Measurements from ENCODE around the gene ZNF283.
"Not testable (repeated sequence)": the region's sequence is repeated elsewhere in the genome, so short reads cannot be mapped to it uniquely, and the experiment has no call there.

ZNF283 gene

GRCh38 chr19:43847246-43847645 is 20.1 kb downstream of the ZNF283 start:
- TF ChIP-seq CTCF (IDR thresholded peaks at IDR 0.05; ENCODE audit: extremely low read depth, insufficient read depth, missing control alignments), result no peak
- in situ Hi-C loops (cut with MboI; ENCODE audit: low pct_unique_long_range_greater_than_20kb, low sequenced_read_pairs, unreplicated experiment), result loop anchor here (25.0 kb wide), 1 partner anchor 640 kb away; no protein-coding TSS in a partner anchor
- no peak for DNase-seq (ENCODE audit: low spot score)

DNA sequence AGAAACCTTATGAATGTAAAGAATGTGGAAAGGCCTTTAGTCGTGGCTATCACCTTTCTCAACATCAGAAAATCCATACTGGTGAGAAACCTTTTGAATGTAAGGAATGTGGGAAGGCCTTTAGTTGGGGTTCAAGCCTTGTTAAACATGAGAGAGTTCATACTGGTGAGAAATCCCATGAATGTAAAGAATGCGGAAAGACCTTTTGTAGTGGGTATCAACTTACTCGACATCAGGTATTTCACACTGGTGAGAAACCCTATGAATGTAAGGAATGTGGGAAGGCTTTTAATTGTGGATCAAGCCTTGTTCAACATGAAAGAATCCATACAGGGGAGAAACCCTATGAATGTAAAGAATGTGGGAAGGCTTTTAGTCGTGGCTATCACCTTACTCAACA is 20.8 kb downstream of the ZNF283 start:
- no peak for TF ChIP-seq CTCF (IDR thresholded peaks at IDR 0.05; ENCODE audit: extremely low read depth, insufficient read depth, missing control alignments)
- no peak for DNase-seq (ENCODE audit: low spot score)
- in situ Hi-C loops (cut with MboI; ENCODE audit: low pct_unique_long_range_greater_than_20kb, low sequenced_read_pairs, unreplicated experiment), result loop anchor here (25.0 kb wide), 1 partner anchor 639 kb away; no protein-coding TSS in a partner anchor

DNA sequence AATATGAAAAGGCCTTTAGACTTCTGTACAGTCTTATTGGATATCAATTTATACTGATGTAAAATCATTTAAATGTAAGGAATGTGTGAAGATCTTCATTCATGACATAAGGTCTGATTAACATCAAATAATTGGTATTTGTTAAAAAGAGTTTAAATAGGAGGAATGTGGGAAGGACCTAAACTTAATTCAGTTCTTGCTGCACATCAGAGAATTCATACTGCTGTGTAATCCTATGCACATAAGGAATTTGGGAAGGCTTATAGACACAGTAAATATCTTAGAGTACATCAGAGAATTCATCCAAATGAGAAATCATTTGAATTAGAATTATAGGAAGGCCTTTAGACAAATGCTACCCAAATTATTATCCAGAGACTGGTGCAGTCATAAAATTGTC is 21.7 kb downstream of the ZNF283 start:
- in situ Hi-C loops (cut with MboI; ENCODE audit: low pct_unique_long_range_greater_than_20kb, low sequenced_read_pairs, unreplicated experiment), result loop anchor here (25.0 kb wide), 1 partner anchor 638 kb away; no protein-coding TSS in a partner anchor

GRCh38 chr19:43858174-43858573 is 31.1 kb downstream of the ZNF283 start:
- no peak for DNase-seq (ENCODE audit: low spot score)
- TF ChIP-seq CTCF (IDR thresholded peaks at IDR 0.05; ENCODE audit: extremely low read depth, insufficient read depth, missing control alignments), result no peak
- in situ Hi-C loops (cut with MboI; ENCODE audit: low pct_unique_long_range_greater_than_20kb, low sequenced_read_pairs, unreplicated experiment), result no loop called here

More for the DNA sequence above, 21.7 kb downstream of the ZNF283 start:
- DNase-seq (ENCODE audit: low spot score), result no peak
- no peak for TF ChIP-seq CTCF (IDR thresholded peaks at IDR 0.05; ENCODE audit: extremely low read depth, insufficient read depth, missing control alignments)

DNA sequence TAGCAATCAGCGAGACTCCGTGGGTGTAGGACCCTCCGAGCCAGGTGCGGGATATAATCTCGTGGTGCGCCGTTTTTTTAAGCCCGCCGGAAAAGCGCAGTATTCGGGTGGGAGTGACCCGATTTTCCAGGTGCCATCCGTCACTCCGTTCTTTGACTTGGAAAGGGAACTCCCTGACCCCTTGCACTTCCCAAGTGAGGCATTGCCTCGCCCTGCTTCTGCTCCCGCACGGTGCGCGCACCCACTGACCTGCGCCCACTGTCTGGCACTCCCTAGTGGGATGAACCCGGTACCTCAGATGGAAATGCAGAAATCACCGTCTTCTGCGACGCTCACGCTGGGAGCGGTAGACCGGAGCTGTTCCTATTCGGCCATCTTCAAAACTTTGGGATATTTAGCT is 39.8 kb downstream of the ZNF283 start:
- in situ Hi-C loops (cut with MboI; ENCODE audit: low pct_unique_long_range_greater_than_20kb, low sequenced_read_pairs, unreplicated experiment); DNase-seq (ENCODE audit: low spot score): not testable (repeated sequence)

DNA sequence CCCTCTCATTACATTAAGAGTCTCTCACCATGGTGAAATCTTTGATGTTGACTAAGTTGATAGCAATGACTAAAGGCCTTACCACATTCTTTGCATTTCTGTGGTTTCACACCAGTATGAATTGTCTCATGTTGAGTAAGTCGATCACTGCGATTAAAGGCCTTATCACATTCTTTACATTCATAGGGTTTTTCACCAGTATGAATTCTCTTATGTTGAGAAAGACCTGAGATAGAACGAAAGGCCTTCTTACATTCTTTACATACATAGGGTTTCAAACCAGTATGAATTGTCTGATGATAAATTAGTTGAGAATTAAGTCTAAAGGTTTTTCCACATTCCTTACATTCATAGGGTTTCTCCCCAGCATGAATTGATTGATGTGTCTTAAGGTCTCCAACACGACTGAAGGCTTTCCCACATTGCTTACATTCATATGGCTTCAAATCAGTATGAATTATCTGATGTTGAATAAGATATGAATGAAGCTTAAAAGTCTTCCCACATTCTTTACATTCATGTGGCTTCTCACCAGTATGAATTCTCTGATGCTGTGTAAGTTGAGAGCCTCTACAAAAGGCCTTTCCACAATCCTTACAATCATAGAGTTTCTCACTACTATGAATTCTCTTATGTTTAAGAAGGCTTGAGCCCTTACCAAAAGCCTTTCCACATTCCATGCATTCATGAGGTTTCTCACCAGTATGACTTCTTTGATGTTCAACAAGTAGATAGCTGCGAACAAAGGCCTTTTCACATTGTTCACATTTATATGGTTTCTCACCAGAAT is 45.6 kb downstream of the ZNF283 start:
- no peak for DNase-seq (ENCODE audit: low spot score)
- in situ Hi-C loops (cut with MboI; ENCODE audit: low pct_unique_long_range_greater_than_20kb, low sequenced_read_pairs, unreplicated experiment), result no loop called here
- TF ChIP-seq CTCF (IDR thresholded peaks at IDR 0.05; ENCODE audit: extremely low read depth, insufficient read depth, missing control alignments), result no peak

- DNase-seq (ENCODE audit: low spot score), result no peak
- no peak for TF ChIP-seq CTCF (IDR thresholded peaks at IDR 0.05; ENCODE audit: extremely low read depth, insufficient read depth, missing control alignments)
- in situ Hi-C loops (cut with MboI; ENCODE audit: low pct_unique_long_range_greater_than_20kb, low sequenced_read_pairs, unreplicated experiment), result no loop called here
These were observed 53.4 kb downstream of the ZNF283 start for GRCh38 chr19:43880483-43880882.

All from GM13977 (cell line).